Measurements from ENCODE around the gene OR2W1. TPM values are rescaled to one million over a fixed set of nuclear protein-coding genes. Genes with fewer than 3 reads are reported as not detected.
A peak's percentile ranks its signal among the peaks of the same experiment; 100 is the strongest.

OR2W1 gene
- total RNA-seq, 1 experiment from 2014 or later = not detected

DNA sequence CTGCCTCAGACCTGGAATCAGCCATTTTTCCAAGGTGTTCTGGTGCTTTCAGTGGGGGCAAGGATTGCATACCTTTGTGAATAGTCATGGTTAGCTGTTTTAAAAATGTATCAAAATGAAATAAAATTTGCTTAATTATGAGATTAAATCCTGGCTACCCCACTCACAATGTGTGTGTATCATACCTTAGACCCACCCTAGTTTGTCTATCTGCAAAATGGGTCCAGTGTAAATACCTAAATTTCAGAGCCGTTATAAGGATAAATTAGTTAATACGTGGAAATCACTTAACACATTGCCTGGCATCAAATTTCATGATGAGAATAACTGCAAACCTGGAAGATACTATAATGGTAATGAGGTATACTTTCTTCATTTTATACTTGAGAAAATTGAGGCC is 36.9 kb downstream of the OR2W1 start:
- Histone ChIP-seq H3K27me3 (replicated peaks; ENCODE audit: insufficient read depth, low read depth, low read length, poor library complexity) (peaks cover 23% of the 10 kb centered on the region), H3K36me3 (ENCODE audit: insufficient read depth, low read length, poor library complexity, severe bottlenecking) (no peaks in the 10 kb centered on the region), H3K4me1 (ENCODE audit: insufficient read depth, low read length, poor library complexity, severe bottlenecking) (no peaks in the 10 kb centered on the region), H3K27ac (ENCODE audit: low read depth, low read length, poor library complexity, severe bottlenecking) (no peak overlapping the region), H3K9me3 (ENCODE audit: low read depth, low read length, poor library complexity, severe bottlenecking) (no peaks in the 10 kb centered on the region), H3K4me3 (ENCODE audit: low read depth, low read length, poor library complexity, severe bottlenecking) (no peak overlapping the region)
- ChIA-PET CTCF (no interaction called here), POLR2A (ENCODE audit: low non-redundant PET) (no interaction called here)
- intact Hi-C loops (cut with micrococcal nuclease; ENCODE audit: unreplicated experiment) = no loop called here
- no peak for DNase-seq (ENCODE audit: low spot score)
- BruUV-seq (replicated peaks) = no TSS peak
- TF ChIP-seq, protein P1, sequence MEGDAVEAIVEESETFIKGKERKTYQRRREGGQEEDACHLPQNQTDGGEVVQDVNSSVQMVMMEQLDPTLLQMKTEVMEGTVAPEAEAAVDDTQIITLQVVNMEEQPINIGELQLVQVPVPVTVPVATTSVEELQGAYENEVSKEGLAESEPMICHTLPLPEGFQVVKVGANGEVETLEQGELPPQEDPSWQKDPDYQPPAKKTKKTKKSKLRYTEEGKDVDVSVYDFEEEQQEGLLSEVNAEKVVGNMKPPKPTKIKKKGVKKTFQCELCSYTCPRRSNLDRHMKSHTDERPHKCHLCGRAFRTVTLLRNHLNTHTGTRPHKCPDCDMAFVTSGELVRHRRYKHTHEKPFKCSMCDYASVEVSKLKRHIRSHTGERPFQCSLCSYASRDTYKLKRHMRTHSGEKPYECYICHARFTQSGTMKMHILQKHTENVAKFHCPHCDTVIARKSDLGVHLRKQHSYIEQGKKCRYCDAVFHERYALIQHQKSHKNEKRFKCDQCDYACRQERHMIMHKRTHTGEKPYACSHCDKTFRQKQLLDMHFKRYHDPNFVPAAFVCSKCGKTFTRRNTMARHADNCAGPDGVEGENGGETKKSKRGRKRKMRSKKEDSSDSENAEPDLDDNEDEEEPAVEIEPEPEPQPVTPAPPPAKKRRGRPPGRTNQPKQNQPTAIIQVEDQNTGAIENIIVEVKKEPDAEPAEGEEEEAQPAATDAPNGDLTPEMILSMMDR (conservative IDR thresholded peaks at IDR 0.05; ENCODE audit: low read depth, low read length) = no peak
- TF ChIP-seq EZH2 (IDR thresholded peaks at IDR 0.05; ENCODE audit: borderline replicate concordance, low read depth, low read length, poor library complexity, severe bottlenecking) = no peak

DNA sequence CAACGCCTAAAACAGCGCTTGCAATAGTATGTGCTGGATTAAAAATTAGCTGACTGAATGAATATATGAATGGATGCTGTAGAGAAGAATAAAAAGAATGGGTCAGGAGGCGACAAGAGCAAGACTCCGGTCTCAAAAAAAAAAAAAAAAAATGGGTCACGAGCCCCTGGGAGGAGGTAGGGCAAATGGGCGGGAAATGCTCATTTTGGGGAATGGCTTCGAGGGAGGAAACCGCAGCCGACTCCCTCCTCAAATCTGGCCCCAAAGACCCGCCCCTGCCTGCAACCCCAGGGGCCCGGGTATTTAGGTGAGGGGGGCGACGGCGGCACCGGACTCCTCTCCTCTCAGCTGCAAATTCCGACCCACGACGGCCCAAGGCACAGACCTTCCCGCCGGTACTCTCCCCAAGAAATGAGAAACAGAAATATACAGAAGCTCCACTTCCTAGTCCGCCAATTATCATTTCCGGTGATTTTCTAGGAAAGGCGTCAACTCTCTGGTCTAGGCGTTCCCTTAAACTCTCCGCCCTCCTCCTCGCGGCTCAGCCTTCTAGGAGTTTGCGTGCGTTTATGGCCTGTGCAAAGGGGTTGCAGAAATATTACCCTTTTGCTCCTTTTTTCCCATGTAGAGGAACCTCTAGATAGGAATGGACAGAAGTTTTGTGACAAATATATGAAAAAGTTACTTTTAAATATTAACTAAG is 39.6 kb downstream of the OR2W1 start, which contains the start of gene ZNF311:
Gene ZNF311, minus strand, starts transcription at position 133 of the 703 bp plus-strand sequence. CDS start 1,361 bp downstream, outside the sequence.
- peak; percentile 85 for DNase-seq (ENCODE audit: low spot score)
- ChIA-PET POLR2A (ENCODE audit: low non-redundant PET) (no interaction called here), CTCF (interaction anchor here (0.6 kb wide), 1 partner anchor 142 kb away, joined by 3 read pairs; no protein-coding TSS in a partner anchor)
- Histone ChIP-seq H3K27me3 (replicated peaks; ENCODE audit: insufficient read depth, low read depth, low read length, poor library complexity) (peaks cover 17% of the 10 kb centered on the region), H3K4me3 (ENCODE audit: low read depth, low read length, poor library complexity, severe bottlenecking) (peak within 1 kb of the TSS; percentile 45), H3K27ac (ENCODE audit: low read depth, low read length, poor library complexity, severe bottlenecking) (no peak within 1 kb of the TSS), H3K36me3 (ENCODE audit: insufficient read depth, low read length, poor library complexity, severe bottlenecking) (no peaks in the 10 kb centered on the region), H3K9me3 (ENCODE audit: low read depth, low read length, poor library complexity, severe bottlenecking) (no peaks in the 10 kb centered on the region), H3K4me1 (ENCODE audit: insufficient read depth, low read length, poor library complexity, severe bottlenecking) (no peaks in the 10 kb centered on the region)
- TF ChIP-seq EZH2 (IDR thresholded peaks at IDR 0.05; ENCODE audit: borderline replicate concordance, low read depth, low read length, poor library complexity, severe bottlenecking) = no peak
- TF ChIP-seq, protein P1 (conservative IDR thresholded peaks at IDR 0.05; ENCODE audit: low read depth, low read length) = no peak
- BruUV-seq (replicated peaks) = TSS peak; percentile 98
- intact Hi-C loops (cut with micrococcal nuclease; ENCODE audit: unreplicated experiment) = no loop called here

DNA sequence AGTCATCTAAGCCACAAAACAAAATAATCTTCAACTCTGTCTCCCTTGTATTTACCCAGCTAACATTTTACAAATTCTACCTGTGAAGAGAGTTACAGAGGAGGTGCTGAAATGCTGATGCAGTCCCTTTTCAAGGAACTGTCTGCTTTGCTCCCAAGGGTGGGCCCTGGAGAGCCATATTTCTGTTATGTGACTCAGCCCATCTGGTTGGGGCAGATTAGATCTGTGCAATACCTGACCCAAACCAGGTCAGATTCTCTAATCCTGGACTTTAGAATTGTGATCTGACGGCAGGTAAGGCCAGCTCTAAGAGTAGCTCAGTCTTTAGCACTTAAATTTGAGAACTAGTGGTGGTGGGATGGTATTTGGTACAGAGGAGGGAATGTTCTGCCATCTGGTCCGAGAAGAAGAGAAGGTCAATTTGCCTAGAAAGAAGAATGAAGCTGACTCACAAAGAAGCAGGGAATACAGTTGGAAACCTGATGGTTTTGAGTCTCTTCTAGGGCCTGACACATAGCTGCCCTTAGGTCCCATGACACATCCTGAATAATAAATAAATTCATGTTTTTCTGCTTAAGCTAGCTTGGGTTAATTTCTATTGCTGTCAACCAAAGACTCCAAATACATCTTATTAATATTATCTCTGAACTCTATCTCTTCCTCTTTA is 48.0 kb downstream of the OR2W1 start:
- no peak overlapping the region for H3K4me3 ChIP-seq (ENCODE audit: low read depth, low read length, poor library complexity, severe bottlenecking)
- ChIA-PET POLR2A (ENCODE audit: low non-redundant PET) (interaction anchor here (0.6 kb wide), 1 partner anchor 79 kb away, joined by 8 read pairs; no protein-coding TSS in a partner anchor), CTCF (no interaction called here)
- no peak overlapping the region for H3K27ac ChIP-seq (ENCODE audit: low read depth, low read length, poor library complexity, severe bottlenecking)
- no peaks in the 10 kb centered on the region for H3K4me1 ChIP-seq (ENCODE audit: insufficient read depth, low read length, poor library complexity, severe bottlenecking)
- H3K27me3 ChIP-seq (replicated peaks; ENCODE audit: insufficient read depth, low read depth, low read length, poor library complexity) = no peaks in the 10 kb centered on the region
- BruUV-seq (replicated peaks) = no TSS peak
- H3K36me3 ChIP-seq (ENCODE audit: insufficient read depth, low read length, poor library complexity, severe bottlenecking) = no peaks in the 10 kb centered on the region
- TF ChIP-seq, protein P1 (conservative IDR thresholded peaks at IDR 0.05; ENCODE audit: low read depth, low read length) = no peak
- TF ChIP-seq EZH2 (IDR thresholded peaks at IDR 0.05; ENCODE audit: borderline replicate concordance, low read depth, low read length, poor library complexity, severe bottlenecking) = no peak
- H3K9me3 ChIP-seq (ENCODE audit: low read depth, low read length, poor library complexity, severe bottlenecking) = no peaks in the 10 kb centered on the region
- DNase-seq (ENCODE audit: low spot score) = no peak
- intact Hi-C loops (cut with micrococcal nuclease; ENCODE audit: unreplicated experiment) = no loop called here

Data from A673 (cell line).